ENCODE measurements around the gene RSPH3.

- TF ChIP-seq POLR2A (IDR thresholded peaks at IDR 0.05) (no peak), CTCF (IDR thresholded peaks at IDR 0.05) (peak; percentile 8 to 50 (median 38))
Measured at GRCh38 chr6:159008656-159009288, 8.8 kb upstream of the RSPH3 start.
